GM12878 (cell line): ENCODE data around the gene STPG3. TPM values are rescaled to one million over a fixed set of nuclear protein-coding genes. Genes with fewer than 3 reads are reported as not detected.

Source experiments
- CEBPB ChIP-seq, 2 experiments: fragments of 150-350 bp in 1 of 2; IDR thresholded peaks; 2 replicates each; pipeline ENCODE4 v1.6.1; 2012 to 2014; ENCODE audit warnings: low read depth in 2 of 2, low read length in 2 of 2, borderline replicate concordance in 1 of 2, inconsistent platforms in 1 of 2
- CREM ChIP-seq: IDR thresholded peaks from 2 replicates; pipeline ENCODE4 v1.6.1; 2014; ENCODE audit warnings: antibody characterized with exemption, low read depth
- LARP7 ChIP-seq: fragments of 450-650 bp; IDR thresholded peaks from 2 replicates; pipeline ENCODE4 v1.6.1; 2017; ENCODE audit warnings: mild to moderate bottlenecking
- POLR2AphosphoS5 ChIP-seq: IDR thresholded peaks from 2 replicates; pipeline ENCODE4 v1.6.1; 2011; ENCODE audit warnings: mild to moderate bottlenecking, low read length, inconsistent platforms
- RUNX3 ChIP-seq: IDR thresholded peaks from 2 replicates; pipeline ENCODE4 v1.6.1; 2012; ENCODE audit warnings: low read length, inconsistent platforms
- SIN3A ChIP-seq: IDR thresholded peaks from 2 replicates; pipeline ENCODE4 v1.6.1; 2012; ENCODE audit warnings: low read depth, low read length, improper control_type of control experiment
- SREBF2 ChIP-seq: IDR thresholded peaks from 2 replicates; pipeline ENCODE4 v1.6.1; 2012; ENCODE audit warnings: mild to moderate bottlenecking, low read length
- SRF ChIP-seq, 2 experiments: IDR thresholded peaks; 2 replicates each; pipeline ENCODE4 v1.6.1; 2011; ENCODE audit warnings: low read depth in 2 of 2, low read length in 2 of 2, mild to moderate bottlenecking in 1 of 2, moderate library complexity in 1 of 2
- TARDBP ChIP-seq: IDR thresholded peaks from 2 replicates; pipeline ENCODE4 v1.6.1; 2016; ENCODE audit warnings: borderline replicate concordance
- polyA plus RNA-seq, 11 experiments: library from polyadenylated mRNA; depleted of rRNA in 4 of 11; unstranded in 6 of 11; stranded (reverse) in 5 of 11; fragments of >200 nt; fragmentation: Nextera tagmentation in 4 of 11; fragmentation: Illumina TruSeq in 1 of 11; extraction: Ambion mirVana in 4 of 11; extraction: Trizol in 1 of 11; gene quantifications; 1 replicate in 1 of 11; 2 replicates in 10 of 11; pipeline versions ENCODE4 v1.2.1 to v1.2.3, GENCODE V29; 2011 to 2016; ENCODE audit warnings: inconsistent platforms in 2 of 11, missing spikeins in 2 of 11, low read depth in 1 of 11
- total RNA-seq, 4 experiments: library from RNA; depleted of rRNA in 3 of 4; stranded (reverse); fragments of >200 nt in 3 of 4; fragmentation: Illumina TruSeq in 1 of 4; extraction: Trizol in 1 of 4; gene quantifications; 2 replicates each; pipeline versions ENCODE4 v1.2.1 to v1.2.3, GENCODE V29; 2013 to 2021
- TF ChIP-seq, protein P1 (sequence below): IDR thresholded peaks from 2 replicates; pipeline ENCODE4 v1.6.1; 2012; ENCODE audit warnings: low read length, inconsistent platforms

STPG3 gene
- total and polyA plus RNA-seq, 10 of the 15 experiments (the other 5 are each of a cell fraction or from before 2014, with no cell fraction given), result not detected

- TF ChIP-seq LARP7 (peak; percentile 96), SIN3A (0 out of 2 replicates have a peak, but pooled peaks have one; percentile 30), CREM (0 out of 2 replicates have a peak, but pooled peaks have one; percentile 52), TARDBP (0 out of 2 replicates have a peak, but pooled peaks have one; percentile 49), CEBPB (IDR thresholded peaks at IDR 0.05; ENCODE audit: borderline replicate concordance in 1 of 2, low read depth in 2 of 2, low read length in 2 of 2) (no peak), SREBF2 (no peak), POLR2AphosphoS5 (peak; percentile 99), RUNX3 (no peak), SRF (IDR thresholded peaks at IDR 0.05; ENCODE audit: low read depth in 2 of 2, low read length in 2 of 2) (no peak)
- TF ChIP-seq, protein P1, sequence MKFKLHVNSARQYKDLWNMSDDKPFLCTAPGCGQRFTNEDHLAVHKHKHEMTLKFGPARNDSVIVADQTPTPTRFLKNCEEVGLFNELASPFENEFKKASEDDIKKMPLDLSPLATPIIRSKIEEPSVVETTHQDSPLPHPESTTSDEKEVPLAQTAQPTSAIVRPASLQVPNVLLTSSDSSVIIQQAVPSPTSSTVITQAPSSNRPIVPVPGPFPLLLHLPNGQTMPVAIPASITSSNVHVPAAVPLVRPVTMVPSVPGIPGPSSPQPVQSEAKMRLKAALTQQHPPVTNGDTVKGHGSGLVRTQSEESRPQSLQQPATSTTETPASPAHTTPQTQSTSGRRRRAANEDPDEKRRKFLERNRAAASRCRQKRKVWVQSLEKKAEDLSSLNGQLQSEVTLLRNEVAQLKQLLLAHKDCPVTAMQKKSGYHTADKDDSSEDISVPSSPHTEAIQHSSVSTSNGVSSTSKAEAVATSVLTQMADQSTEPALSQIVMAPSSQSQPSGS, result no peak
- TF ChIP-seq, all 136 proteins: peak for 62
Measured at GRCh38 chr9:137240841-137241489, 10.1 kb upstream of the STPG3 start, which contains the start of gene TUBB4B (continued).
